ENCODE results near the gene CES5A.
"Not testable (repeated sequence)": the region's sequence is repeated elsewhere in the genome, so short reads cannot be mapped to it uniquely, and the experiment has no call there.

Gene CES5A

DNA sequence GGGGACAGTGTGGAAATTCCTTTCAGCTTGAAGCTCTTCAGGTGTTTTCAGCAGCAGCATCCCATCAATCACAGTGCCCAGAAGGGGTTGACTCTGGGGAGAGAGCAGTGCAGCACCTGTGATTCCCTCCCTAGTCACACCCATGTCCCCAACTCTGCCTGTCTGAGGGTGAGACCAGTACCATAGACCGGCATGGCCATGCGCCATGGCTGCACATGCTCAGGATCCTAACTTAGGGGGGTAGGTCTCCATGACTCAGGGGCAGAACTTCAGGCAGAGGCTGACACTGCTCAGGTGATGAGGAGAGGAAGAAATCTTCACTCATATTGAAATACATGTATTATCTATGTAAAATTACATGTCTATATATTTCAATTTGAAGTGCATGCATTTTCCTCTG, 62.2 kb downstream of the CES5A start:
- ATAC-seq (ENCODE audit: low read depth): no peak
- TF ChIP-seq, protein P1, sequence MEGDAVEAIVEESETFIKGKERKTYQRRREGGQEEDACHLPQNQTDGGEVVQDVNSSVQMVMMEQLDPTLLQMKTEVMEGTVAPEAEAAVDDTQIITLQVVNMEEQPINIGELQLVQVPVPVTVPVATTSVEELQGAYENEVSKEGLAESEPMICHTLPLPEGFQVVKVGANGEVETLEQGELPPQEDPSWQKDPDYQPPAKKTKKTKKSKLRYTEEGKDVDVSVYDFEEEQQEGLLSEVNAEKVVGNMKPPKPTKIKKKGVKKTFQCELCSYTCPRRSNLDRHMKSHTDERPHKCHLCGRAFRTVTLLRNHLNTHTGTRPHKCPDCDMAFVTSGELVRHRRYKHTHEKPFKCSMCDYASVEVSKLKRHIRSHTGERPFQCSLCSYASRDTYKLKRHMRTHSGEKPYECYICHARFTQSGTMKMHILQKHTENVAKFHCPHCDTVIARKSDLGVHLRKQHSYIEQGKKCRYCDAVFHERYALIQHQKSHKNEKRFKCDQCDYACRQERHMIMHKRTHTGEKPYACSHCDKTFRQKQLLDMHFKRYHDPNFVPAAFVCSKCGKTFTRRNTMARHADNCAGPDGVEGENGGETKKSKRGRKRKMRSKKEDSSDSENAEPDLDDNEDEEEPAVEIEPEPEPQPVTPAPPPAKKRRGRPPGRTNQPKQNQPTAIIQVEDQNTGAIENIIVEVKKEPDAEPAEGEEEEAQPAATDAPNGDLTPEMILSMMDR (IDR thresholded peaks at IDR 0.05; ENCODE audit: poor library complexity, severe bottlenecking): no peak
- Histone ChIP-seq H3K4me3 (ENCODE audit: severe bottlenecking) (no peak overlapping the region), H3K9me3 (ENCODE audit: severe bottlenecking) (no peaks in the 10 kb centered on the region), H3K36me3 (ENCODE audit: low read depth) (no peaks in the 10 kb centered on the region), H3K27me3 (ENCODE audit: insufficient read depth, poor library complexity, severe bottlenecking) (no peaks in the 10 kb centered on the region), H3K4me1 (ENCODE audit: insufficient read depth, poor library complexity, severe bottlenecking) (no peaks in the 10 kb centered on the region), H3K27ac (ENCODE audit: poor library complexity, severe bottlenecking) (no peak overlapping the region)
- no peak for DNase-seq (ENCODE audit: low spot score)

DNA sequence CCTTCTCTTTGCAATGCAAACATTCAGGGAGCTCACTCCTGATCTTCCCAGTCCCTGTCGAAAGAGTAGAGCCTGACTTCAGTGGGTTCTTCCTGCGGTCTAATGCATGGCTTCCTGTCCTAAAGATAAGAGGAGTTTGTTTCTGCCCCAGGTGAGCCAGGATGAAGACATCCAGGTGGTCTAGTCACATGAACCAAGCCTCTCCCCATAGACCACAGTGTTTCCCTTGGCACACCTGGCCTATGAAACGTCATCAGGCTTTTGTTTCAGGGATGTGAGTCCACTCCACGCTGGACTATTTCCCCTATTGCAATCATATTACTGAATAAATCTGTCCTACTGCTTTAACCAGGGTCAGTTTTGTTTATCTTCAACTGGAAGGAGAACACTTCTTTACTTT, 63.4 kb downstream of the CES5A start:
- H3K9me3 ChIP-seq (ENCODE audit: severe bottlenecking): no peaks in the 10 kb centered on the region
- no peak overlapping the region for H3K27ac ChIP-seq (ENCODE audit: poor library complexity, severe bottlenecking)
- TF ChIP-seq, protein P1 (IDR thresholded peaks at IDR 0.05; ENCODE audit: poor library complexity, severe bottlenecking): no peak
- no peaks in the 10 kb centered on the region for H3K36me3 ChIP-seq (ENCODE audit: low read depth)
- DNase-seq (ENCODE audit: low spot score) (no peak), ATAC-seq (ENCODE audit: low read depth) (no peak)
- no peak overlapping the region for H3K4me3 ChIP-seq (ENCODE audit: severe bottlenecking)
- no peaks in the 10 kb centered on the region for H3K27me3 ChIP-seq (ENCODE audit: insufficient read depth, poor library complexity, severe bottlenecking)
- no peaks in the 10 kb centered on the region for H3K4me1 ChIP-seq (ENCODE audit: insufficient read depth, poor library complexity, severe bottlenecking)

DNA sequence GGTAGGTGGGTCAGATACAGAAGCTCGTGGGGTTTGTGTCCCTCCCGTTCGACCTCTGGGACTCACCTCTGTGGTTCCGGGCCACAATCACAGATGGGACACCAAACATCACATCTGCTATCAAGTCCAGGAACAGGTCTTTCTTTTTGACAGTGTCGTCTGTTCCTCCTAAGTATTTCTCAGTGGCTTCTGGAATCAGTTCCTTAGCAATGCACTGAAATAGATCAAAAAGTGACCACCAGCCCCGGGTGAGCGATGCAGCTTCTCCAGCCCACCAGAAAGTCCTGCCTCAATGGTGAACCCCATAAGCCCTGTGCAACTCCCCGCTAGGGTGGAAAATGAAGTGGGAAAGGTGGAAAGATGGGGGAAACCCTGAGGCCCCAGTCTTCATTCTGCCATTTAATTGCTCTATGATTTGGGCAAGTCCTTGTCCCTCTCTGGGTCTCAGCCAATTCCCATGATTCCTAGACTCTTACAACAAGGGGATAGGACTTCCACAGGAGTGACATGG, 64.7 kb downstream of the CES5A start:
- Histone ChIP-seq H3K27ac (ENCODE audit: poor library complexity, severe bottlenecking) (no peak overlapping the region), H3K4me3 (ENCODE audit: severe bottlenecking) (no peak overlapping the region), H3K4me1 (ENCODE audit: insufficient read depth, poor library complexity, severe bottlenecking) (no peaks in the 10 kb centered on the region), H3K9me3 (ENCODE audit: severe bottlenecking) (no peaks in the 10 kb centered on the region), H3K36me3 (ENCODE audit: low read depth) (no peaks in the 10 kb centered on the region), H3K27me3 (ENCODE audit: insufficient read depth, poor library complexity, severe bottlenecking) (no peaks in the 10 kb centered on the region)
- DNase-seq (ENCODE audit: low spot score) (no peak), ATAC-seq (ENCODE audit: low read depth) (no peak)
- TF ChIP-seq, protein P1 (IDR thresholded peaks at IDR 0.05; ENCODE audit: poor library complexity, severe bottlenecking): no peak

DNA sequence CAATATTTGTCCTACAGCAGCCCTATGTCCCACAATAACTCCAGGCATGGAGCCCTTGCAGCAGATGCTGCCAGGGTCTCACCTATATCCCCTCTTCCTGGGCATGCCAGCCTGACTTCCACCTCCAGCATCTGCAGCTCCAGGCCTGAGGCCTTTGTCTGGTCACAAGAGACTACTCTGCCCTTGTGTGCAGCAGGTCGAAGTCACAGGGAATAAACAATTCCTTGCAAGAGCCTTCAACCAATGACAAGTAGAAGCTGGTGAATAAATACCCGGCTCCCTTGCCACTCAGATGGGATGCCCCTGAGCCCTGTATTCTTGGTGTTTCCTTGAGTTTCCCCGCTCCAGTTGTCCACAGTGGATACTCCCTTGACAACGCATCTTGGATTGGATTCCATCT, 65.3 kb downstream of the CES5A start:
- Histone ChIP-seq H3K4me1 (ENCODE audit: insufficient read depth, poor library complexity, severe bottlenecking) (no peaks in the 10 kb centered on the region), H3K9me3 (ENCODE audit: severe bottlenecking) (no peaks in the 10 kb centered on the region), H3K27me3 (ENCODE audit: insufficient read depth, poor library complexity, severe bottlenecking) (no peaks in the 10 kb centered on the region), H3K4me3 (ENCODE audit: severe bottlenecking) (no peak overlapping the region), H3K27ac (ENCODE audit: poor library complexity, severe bottlenecking) (no peak overlapping the region), H3K36me3 (ENCODE audit: low read depth) (no peaks in the 10 kb centered on the region)
- ATAC-seq (ENCODE audit: low read depth): no peak
- no peak for DNase-seq (ENCODE audit: low spot score)
- TF ChIP-seq, protein P1 (IDR thresholded peaks at IDR 0.05; ENCODE audit: poor library complexity, severe bottlenecking): no peak

DNA sequence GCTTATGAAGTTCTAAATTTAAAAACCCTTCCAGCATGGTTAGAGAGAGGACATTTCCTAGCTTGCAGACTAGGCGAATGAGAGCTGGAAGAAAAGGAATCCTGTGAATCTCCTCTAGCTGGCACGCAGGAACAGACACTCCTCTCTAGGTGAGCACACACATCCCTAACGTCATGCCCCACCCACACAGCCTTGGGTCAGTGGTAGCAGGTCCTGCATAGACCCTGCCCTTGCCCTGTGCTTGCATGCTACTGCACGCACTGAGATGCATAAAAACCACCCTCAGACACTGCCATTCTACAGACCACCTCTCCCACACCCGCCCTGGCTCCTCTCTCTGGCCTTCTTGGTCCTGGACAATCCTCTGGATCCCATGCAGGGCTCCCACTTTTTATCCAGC, 65.8 kb downstream of the CES5A start:
- TF ChIP-seq, protein P1 (IDR thresholded peaks at IDR 0.05; ENCODE audit: poor library complexity, severe bottlenecking): no peak
- Histone ChIP-seq H3K4me1 (ENCODE audit: insufficient read depth, poor library complexity, severe bottlenecking) (no peaks in the 10 kb centered on the region), H3K36me3 (ENCODE audit: low read depth) (no peaks in the 10 kb centered on the region), H3K4me3 (ENCODE audit: severe bottlenecking) (no peak overlapping the region), H3K27ac (ENCODE audit: poor library complexity, severe bottlenecking) (no peak overlapping the region), H3K9me3 (ENCODE audit: severe bottlenecking) (no peaks in the 10 kb centered on the region), H3K27me3 (ENCODE audit: insufficient read depth, poor library complexity, severe bottlenecking) (no peaks in the 10 kb centered on the region)
- DNase-seq (ENCODE audit: low spot score) (no peak), ATAC-seq (ENCODE audit: low read depth) (no peak)

DNA sequence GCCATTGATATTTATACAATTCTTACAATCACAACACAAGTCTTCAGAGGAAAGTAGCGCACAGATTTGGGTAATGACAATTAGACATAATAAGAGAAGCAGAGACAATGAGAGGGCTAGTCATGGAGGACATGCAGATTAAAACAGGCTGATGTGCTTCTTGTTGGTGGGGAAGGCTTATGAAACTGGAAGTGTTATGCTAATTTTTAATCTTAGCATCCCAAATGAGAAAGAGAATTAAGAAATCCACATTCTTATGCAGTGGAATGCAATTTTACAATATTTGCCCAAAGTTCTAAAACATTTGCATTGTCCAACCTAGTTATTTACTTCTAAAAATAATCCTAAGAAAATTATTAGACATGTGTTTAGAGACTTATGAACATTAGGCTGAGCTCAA, 66.9 kb downstream of the CES5A start:
- ATAC-seq (ENCODE audit: low read depth); H3K36me3 ChIP-seq (ENCODE audit: low read depth); DNase-seq (ENCODE audit: low spot score): not testable (repeated sequence)

DNA sequence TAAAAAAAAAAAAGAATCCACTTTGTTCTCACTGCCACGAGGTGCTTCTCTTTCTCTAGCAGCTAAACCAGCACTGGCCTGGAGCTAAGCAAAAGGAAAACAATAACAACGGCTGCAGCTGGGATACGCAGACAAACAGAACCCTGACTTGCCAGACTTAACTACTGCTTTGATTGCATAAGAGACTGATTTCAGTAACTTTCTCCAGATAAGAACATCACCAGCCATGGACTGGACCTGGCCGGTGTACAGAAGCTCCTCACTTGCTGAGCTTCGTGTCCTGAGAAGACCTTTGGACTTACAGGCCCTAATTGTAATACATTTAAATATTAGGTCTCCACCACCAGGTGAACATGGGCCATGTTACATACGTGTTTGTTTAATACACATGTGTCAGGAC, 70.1 kb downstream of the CES5A start:
- H3K27me3 ChIP-seq (ENCODE audit: insufficient read depth, poor library complexity, severe bottlenecking); H3K9me3 ChIP-seq (ENCODE audit: severe bottlenecking); H3K4me3 ChIP-seq (ENCODE audit: severe bottlenecking); H3K4me1 ChIP-seq (ENCODE audit: insufficient read depth, poor library complexity, severe bottlenecking); H3K27ac ChIP-seq (ENCODE audit: poor library complexity, severe bottlenecking); DNase-seq (ENCODE audit: low spot score); H3K36me3 ChIP-seq (ENCODE audit: low read depth); ATAC-seq (ENCODE audit: low read depth): not testable (repeated sequence)

More for the DNA sequence above, 66.9 kb downstream of the CES5A start:
- not testable (repeated sequence) for H3K27ac ChIP-seq (ENCODE audit: poor library complexity, severe bottlenecking); H3K4me3 ChIP-seq (ENCODE audit: severe bottlenecking); H3K27me3 ChIP-seq (ENCODE audit: insufficient read depth, poor library complexity, severe bottlenecking); H3K4me1 ChIP-seq (ENCODE audit: insufficient read depth, poor library complexity, severe bottlenecking); H3K9me3 ChIP-seq (ENCODE audit: severe bottlenecking)

All from RWPE2 (cell line).